ENCODE measurements around the gene PLCG1. TPM values are rescaled to one million over a fixed set of nuclear protein-coding genes. Genes with fewer than 3 reads are reported as not detected.

The PLCG1 gene
- total RNA-seq, 2 experiments from 2014 or later = 395 to 406 TPM

GRCh38 chr20:41174782-41175181 is 37.4 kb downstream of the PLCG1 start:
- DNase-seq = no peak

GRCh38 chr20:41175201-41175651 is 37.9 kb downstream of the PLCG1 start:
- ATAC-seq = no peak
- ChIA-PET POLR2A (interaction anchor here (0.8 to 0.9 kb wide), 2 partner anchors 9 to 36 kb away, joined by 3 read pairs; no protein-coding TSS in a partner anchor), CTCF (interaction anchor here (1.0 to 1.1 kb wide), 2 partner anchors 40 to 165 kb away, joined by 3 read pairs; partner anchors contain the start of gene LPIN3)
- peaks cover 47% of the 10 kb centered on the region for H3K4me1 Mint-ChIP-seq (ENCODE audit: low read depth)
- no peak overlapping the region for H3K4me3 Mint-ChIP-seq
- peak overlapping the region; percentile 67 for H3K27ac Mint-ChIP-seq
- H3K27me3 Mint-ChIP-seq (ENCODE audit: low read depth) = no peaks in the 10 kb centered on the region
- peaks cover 82% of the 10 kb centered on the region for H3K36me3 Mint-ChIP-seq (ENCODE audit: low read depth)
- no peaks in the 10 kb centered on the region for H3K9me3 Mint-ChIP-seq (ENCODE audit: insufficient read depth)
- DNase-seq = peak; percentile 18

More at GRCh38 chr20:41174782-41175181, 37.4 kb downstream of the PLCG1 start:
- POLR2A ChIA-PET = interaction anchor here (0.8 to 0.9 kb wide), 2 partner anchors 8 to 36 kb away, joined by 3 read pairs; no protein-coding TSS in a partner anchor
- Mint-ChIP-seq H3K9me3 (ENCODE audit: insufficient read depth) (no peaks in the 10 kb centered on the region), H3K27me3 (ENCODE audit: low read depth) (no peaks in the 10 kb centered on the region), H3K4me3 (no peak overlapping the region), H3K36me3 (ENCODE audit: low read depth) (peaks cover 85% of the 10 kb centered on the region), H3K4me1 (ENCODE audit: low read depth) (peaks cover 47% of the 10 kb centered on the region), H3K27ac (peak overlapping the region; percentile 67)
- CTCF ChIA-PET = interaction anchor here (1.0 kb wide), 1 partner anchor 166 kb away, joined by 3 read pairs; the partner anchor contains the start of gene LPIN3
- no peak for ATAC-seq

- ATAC-seq (no peak), DNase-seq (peak; percentile 19)
- H3K4me3 Mint-ChIP-seq = no peak overlapping the region
- peaks cover 42% of the 10 kb centered on the region for H3K4me1 Mint-ChIP-seq (ENCODE audit: low read depth)
- peaks cover 80% of the 10 kb centered on the region for H3K36me3 Mint-ChIP-seq (ENCODE audit: low read depth)
- ChIA-PET POLR2A (interaction anchor here (0.8 to 1.8 kb wide), 2 partner anchors 11 to 19 kb away, joined by 4 to 5 read pairs; no protein-coding TSS in a partner anchor), CTCF (interaction anchor here (1.1 to 1.7 kb wide), 2 partner anchors 41 to 164 kb away, joined by 3 to 5 read pairs; no protein-coding TSS in a partner anchor)
- peak overlapping the region; percentile 44 for H3K27ac Mint-ChIP-seq
- no peaks in the 10 kb centered on the region for H3K27me3 Mint-ChIP-seq (ENCODE audit: low read depth)
- no peaks in the 10 kb centered on the region for H3K9me3 Mint-ChIP-seq (ENCODE audit: insufficient read depth)
Observed at GRCh38 chr20:41175727-41176330, 38.5 kb downstream of the PLCG1 start.

- CTCF ChIA-PET = interaction anchor here (1.2 to 1.7 kb wide), 2 partner anchors 42 to 163 kb away, joined by 4 to 5 read pairs; no protein-coding TSS in a partner anchor
- no peaks in the 10 kb centered on the region for H3K9me3 Mint-ChIP-seq (ENCODE audit: insufficient read depth)
- peaks cover 44% of the 10 kb centered on the region for H3K4me1 Mint-ChIP-seq (ENCODE audit: low read depth)
- peak; percentile 20 for DNase-seq
- POLR2A ChIA-PET = interaction anchor here (1.8 kb wide), 1 partner anchor 10 kb away, joined by 5 read pairs; no protein-coding TSS in a partner anchor
- H3K4me3 Mint-ChIP-seq = no peak overlapping the region
- H3K27ac Mint-ChIP-seq = peak overlapping the region; percentile 55
- no peak for ATAC-seq
- peaks cover 73% of the 10 kb centered on the region for H3K36me3 Mint-ChIP-seq (ENCODE audit: low read depth)
- no peaks in the 10 kb centered on the region for H3K27me3 Mint-ChIP-seq (ENCODE audit: low read depth)
Observed at GRCh38 chr20:41176711-41177552, 39.6 kb downstream of the PLCG1 start.

GRCh38 chr20:41177636-41178035 is 40.3 kb downstream of the PLCG1 start:
- H3K36me3 Mint-ChIP-seq (ENCODE audit: low read depth) = peaks cover 70% of the 10 kb centered on the region
- POLR2A ChIA-PET = interaction anchor here (1.8 kb wide), 1 partner anchor 9 kb away, joined by 5 read pairs; no protein-coding TSS in a partner anchor
- no peak overlapping the region for H3K4me3 Mint-ChIP-seq
- H3K9me3 Mint-ChIP-seq (ENCODE audit: insufficient read depth) = no peaks in the 10 kb centered on the region
- H3K27ac Mint-ChIP-seq = peak overlapping the region; percentile 58
- H3K4me1 Mint-ChIP-seq (ENCODE audit: low read depth) = peaks cover 47% of the 10 kb centered on the region
- CTCF ChIA-PET = interaction anchor here (1.2 kb wide), 1 partner anchor 42 kb away, joined by 4 read pairs; no protein-coding TSS in a partner anchor
- DNase-seq (peak; percentile 16), ATAC-seq (no peak)
- H3K27me3 Mint-ChIP-seq (ENCODE audit: low read depth) = no peaks in the 10 kb centered on the region

GRCh38 chr20:41178495-41178894 is 41.2 kb downstream of the PLCG1 start:
- H3K36me3 Mint-ChIP-seq (ENCODE audit: low read depth) = peaks cover 61% of the 10 kb centered on the region
- CTCF ChIA-PET = no interaction called here
- DNase-seq (peak; percentile 16), ATAC-seq (no peak)
- no peaks in the 10 kb centered on the region for H3K9me3 Mint-ChIP-seq (ENCODE audit: insufficient read depth)
- peaks cover 39% of the 10 kb centered on the region for H3K4me1 Mint-ChIP-seq (ENCODE audit: low read depth)
- H3K27ac Mint-ChIP-seq = no peak overlapping the region
- H3K4me3 Mint-ChIP-seq = no peak overlapping the region
- no peaks in the 10 kb centered on the region for H3K27me3 Mint-ChIP-seq (ENCODE audit: low read depth)
- POLR2A ChIA-PET = no interaction called here

GRCh38 chr20:41178904-41179432 is 41.6 kb downstream of the PLCG1 start:
- H3K36me3 Mint-ChIP-seq (ENCODE audit: low read depth) = peaks cover 57% of the 10 kb centered on the region
- H3K4me3 Mint-ChIP-seq = no peak overlapping the region
- peak; percentile 16 for DNase-seq
- ChIA-PET POLR2A (no interaction called here), CTCF (no interaction called here)
- no peaks in the 10 kb centered on the region for H3K9me3 Mint-ChIP-seq (ENCODE audit: insufficient read depth)
- no peaks in the 10 kb centered on the region for H3K27me3 Mint-ChIP-seq (ENCODE audit: low read depth)
- peaks cover 35% of the 10 kb centered on the region for H3K4me1 Mint-ChIP-seq (ENCODE audit: low read depth)
- peak overlapping the region; percentile 47 for H3K27ac Mint-ChIP-seq
- ATAC-seq = no peak

GRCh38 chr20:41179961-41180360 is 42.6 kb downstream of the PLCG1 start:
- Mint-ChIP-seq H3K9me3 (ENCODE audit: insufficient read depth) (no peaks in the 10 kb centered on the region), H3K27me3 (ENCODE audit: low read depth) (no peaks in the 10 kb centered on the region), H3K4me1 (ENCODE audit: low read depth) (peaks cover 28% of the 10 kb centered on the region), H3K36me3 (ENCODE audit: low read depth) (peaks cover 47% of the 10 kb centered on the region), H3K4me3 (no peak overlapping the region), H3K27ac (peak overlapping the region; percentile 45)
- DNase-seq (no peak), ATAC-seq (no peak)
- ChIA-PET CTCF (interaction anchor here (1.0 kb wide), 1 partner anchor 9 kb away, joined by 3 read pairs; no protein-coding TSS in a partner anchor), POLR2A (interaction anchor here (1.6 kb wide), 1 partner anchor 22 kb away, joined by 4 read pairs; no protein-coding TSS in a partner anchor)

- H3K4me3 Mint-ChIP-seq = no peak overlapping the region
- H3K9me3 Mint-ChIP-seq (ENCODE audit: insufficient read depth) = no peaks in the 10 kb centered on the region
- H3K36me3 Mint-ChIP-seq (ENCODE audit: low read depth) = peaks cover 40% of the 10 kb centered on the region
- DNase-seq = peak; percentile 17
- H3K27ac Mint-ChIP-seq = peak overlapping the region; percentile 54
- H3K4me1 Mint-ChIP-seq (ENCODE audit: low read depth) = peaks cover 21% of the 10 kb centered on the region
- no peaks in the 10 kb centered on the region for H3K27me3 Mint-ChIP-seq (ENCODE audit: low read depth)
- ChIA-PET POLR2A (interaction anchor here (1.6 kb wide), 1 partner anchor 22 kb away, joined by 4 read pairs; no protein-coding TSS in a partner anchor), CTCF (interaction anchor here (1.0 to 2.3 kb wide), 2 partner anchors 8 to 10 kb away, joined by 3 to 7 read pairs; no protein-coding TSS in a partner anchor)
- ATAC-seq = no peak
Observed at GRCh38 chr20:41180599-41181333, 43.4 kb downstream of the PLCG1 start.

- no peak overlapping the region for H3K4me3 Mint-ChIP-seq
- no peaks in the 10 kb centered on the region for H3K9me3 Mint-ChIP-seq (ENCODE audit: insufficient read depth)
- ChIA-PET POLR2A (no interaction called here), CTCF (interaction anchor here (1.0 to 2.3 kb wide), 2 partner anchors 9 to 158 kb away, joined by 4 to 7 read pairs; no protein-coding TSS in a partner anchor)
- peaks cover 32% of the 10 kb centered on the region for H3K36me3 Mint-ChIP-seq (ENCODE audit: low read depth)
- no peak for ATAC-seq
- H3K27ac Mint-ChIP-seq = no peak overlapping the region
- peaks cover 15% of the 10 kb centered on the region for H3K4me1 Mint-ChIP-seq (ENCODE audit: low read depth)
- DNase-seq = peak; percentile 18
- H3K27me3 Mint-ChIP-seq (ENCODE audit: low read depth) = no peaks in the 10 kb centered on the region
Observed at GRCh38 chr20:41181567-41181966, 44.2 kb downstream of the PLCG1 start.
